Epithelial cell of proximal tubule (primary cell): ENCODE measurements around the gene CCDC122. TPM values are rescaled to one million over a fixed set of nuclear protein-coding genes. Genes with fewer than 3 reads are reported as not detected.

Experiments
- DNase-seq: peaks from one replicate; pipeline ENCODE4 v3.0.0-alpha.2; 2011; ENCODE audit warnings: low read depth
- H3K4me3 ChIP-seq: 2 replicates; pipeline ENCODE4 v1.5.1; 2011; ENCODE audit warnings: low read depth, mild to moderate bottlenecking, low read length
- total RNA-seq: library from RNA; depleted of rRNA; stranded (reverse); fragments of >200 nt; gene quantifications from 2 replicates; pipeline ENCODE4 v1.2.3, GENCODE V29; 2015
- TF ChIP-seq, protein P1 (sequence below): conservative IDR thresholded peaks from 2 replicates; pipeline ENCODE4 v1.5.1; 2012; ENCODE audit warnings: low read depth, mild to moderate bottlenecking, low read length

CCDC122 gene
- total RNA-seq, 1 donor from 2014 or later: 46.3 TPM

DNA sequence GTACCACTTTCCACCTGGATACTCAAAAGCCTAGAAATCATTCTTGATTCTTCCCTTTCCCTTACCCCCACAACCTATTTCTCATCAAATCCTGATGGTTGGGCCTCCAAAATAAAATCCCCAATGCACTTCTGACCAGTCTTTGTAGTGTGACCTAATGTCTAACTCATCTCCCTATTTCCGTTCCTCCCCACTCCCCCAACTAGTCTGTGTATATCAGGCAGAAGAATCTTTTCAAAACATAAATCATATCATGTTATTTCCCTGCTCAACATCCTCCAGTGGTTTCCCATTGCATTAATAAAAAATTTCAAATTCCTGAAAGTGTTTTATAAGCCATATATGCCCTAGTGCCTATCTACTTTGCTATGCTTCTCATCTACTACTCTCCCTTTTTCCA lies 17.7 kb downstream of the CCDC122 start:
- TF ChIP-seq, protein P1, sequence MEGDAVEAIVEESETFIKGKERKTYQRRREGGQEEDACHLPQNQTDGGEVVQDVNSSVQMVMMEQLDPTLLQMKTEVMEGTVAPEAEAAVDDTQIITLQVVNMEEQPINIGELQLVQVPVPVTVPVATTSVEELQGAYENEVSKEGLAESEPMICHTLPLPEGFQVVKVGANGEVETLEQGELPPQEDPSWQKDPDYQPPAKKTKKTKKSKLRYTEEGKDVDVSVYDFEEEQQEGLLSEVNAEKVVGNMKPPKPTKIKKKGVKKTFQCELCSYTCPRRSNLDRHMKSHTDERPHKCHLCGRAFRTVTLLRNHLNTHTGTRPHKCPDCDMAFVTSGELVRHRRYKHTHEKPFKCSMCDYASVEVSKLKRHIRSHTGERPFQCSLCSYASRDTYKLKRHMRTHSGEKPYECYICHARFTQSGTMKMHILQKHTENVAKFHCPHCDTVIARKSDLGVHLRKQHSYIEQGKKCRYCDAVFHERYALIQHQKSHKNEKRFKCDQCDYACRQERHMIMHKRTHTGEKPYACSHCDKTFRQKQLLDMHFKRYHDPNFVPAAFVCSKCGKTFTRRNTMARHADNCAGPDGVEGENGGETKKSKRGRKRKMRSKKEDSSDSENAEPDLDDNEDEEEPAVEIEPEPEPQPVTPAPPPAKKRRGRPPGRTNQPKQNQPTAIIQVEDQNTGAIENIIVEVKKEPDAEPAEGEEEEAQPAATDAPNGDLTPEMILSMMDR: no peak
- no peak for DNase-seq
- H3K4me3 ChIP-seq: no peak overlapping the region

DNA sequence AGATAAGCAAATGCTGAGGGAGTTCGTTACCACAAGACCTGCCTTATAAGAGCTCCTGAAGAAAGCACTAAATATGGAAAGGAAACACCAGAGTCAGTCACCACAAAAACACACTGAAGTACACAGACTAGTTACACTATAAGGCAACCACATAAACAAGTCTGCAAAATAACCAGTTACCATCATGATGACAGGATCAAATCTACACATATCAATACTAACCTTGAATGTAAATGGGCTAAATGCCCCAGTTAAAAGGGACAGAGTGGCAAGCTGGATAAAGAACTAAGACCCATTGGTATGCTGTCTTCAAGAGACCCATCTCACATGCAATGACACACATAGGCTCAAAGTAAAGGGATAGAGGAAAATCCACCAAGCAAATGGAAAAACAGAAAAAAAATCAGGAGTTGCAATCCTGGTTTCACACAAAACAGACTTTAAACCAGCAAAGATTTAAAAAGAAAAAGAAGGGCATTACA lies 26.6 kb downstream of the CCDC122 start:
- no peak overlapping the region for H3K4me3 ChIP-seq
- TF ChIP-seq, protein P1: no peak
- no peak for DNase-seq

DNA sequence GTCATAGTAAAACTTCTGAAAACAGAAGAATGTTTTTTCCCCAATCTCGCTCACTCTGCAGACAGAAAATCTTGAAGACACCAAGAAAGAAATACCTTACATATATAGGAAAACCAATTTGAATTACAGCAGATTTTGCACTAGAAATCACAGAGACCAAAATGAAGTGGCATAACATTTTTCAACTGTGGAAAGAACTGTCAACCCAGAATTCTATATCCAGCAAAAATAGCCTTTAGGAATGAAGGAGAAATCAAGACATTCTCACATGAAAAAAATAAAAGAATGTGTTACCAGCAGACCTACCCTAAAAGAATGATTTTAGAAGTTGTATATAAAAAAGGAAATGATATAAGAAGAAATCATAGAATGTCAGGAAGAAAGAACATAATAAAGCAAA lies 28.7 kb downstream of the CCDC122 start:
- TF ChIP-seq, protein P1: no peak
- H3K4me3 ChIP-seq: no peak overlapping the region
- DNase-seq: no peak

DNA sequence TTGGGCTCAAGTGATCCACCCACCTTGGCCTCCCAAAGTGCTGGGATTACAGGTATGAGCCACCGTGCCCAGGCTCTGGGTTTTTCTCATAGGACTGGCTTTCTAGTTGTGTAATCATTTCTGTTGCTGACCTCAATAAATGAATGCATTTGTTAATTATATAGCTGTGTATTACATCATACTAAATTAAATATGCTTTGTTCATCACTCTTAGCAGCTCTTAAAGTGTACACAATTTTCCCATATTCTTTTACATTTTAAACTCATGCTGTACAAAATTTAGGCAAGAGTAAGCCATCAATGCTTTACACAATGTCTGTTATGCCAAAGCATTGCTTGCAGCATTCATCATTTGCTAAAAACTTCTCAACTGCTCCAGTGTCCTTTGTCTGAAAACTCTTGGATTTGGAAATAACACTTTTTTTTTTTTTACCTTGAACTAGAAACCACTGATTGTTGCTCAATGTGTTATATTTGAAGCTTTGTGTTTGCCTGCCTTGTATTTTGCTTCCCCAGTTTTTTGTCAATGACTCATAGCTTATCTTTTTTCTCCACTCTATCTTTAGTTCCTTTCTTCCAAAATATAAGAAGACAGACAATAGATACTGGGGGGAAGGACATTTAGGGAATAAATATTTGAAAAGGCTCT lies 31.4 kb downstream of the CCDC122 start:
- no peak for DNase-seq
- H3K4me3 ChIP-seq: no peak overlapping the region
- TF ChIP-seq, protein P1: no peak

DNA sequence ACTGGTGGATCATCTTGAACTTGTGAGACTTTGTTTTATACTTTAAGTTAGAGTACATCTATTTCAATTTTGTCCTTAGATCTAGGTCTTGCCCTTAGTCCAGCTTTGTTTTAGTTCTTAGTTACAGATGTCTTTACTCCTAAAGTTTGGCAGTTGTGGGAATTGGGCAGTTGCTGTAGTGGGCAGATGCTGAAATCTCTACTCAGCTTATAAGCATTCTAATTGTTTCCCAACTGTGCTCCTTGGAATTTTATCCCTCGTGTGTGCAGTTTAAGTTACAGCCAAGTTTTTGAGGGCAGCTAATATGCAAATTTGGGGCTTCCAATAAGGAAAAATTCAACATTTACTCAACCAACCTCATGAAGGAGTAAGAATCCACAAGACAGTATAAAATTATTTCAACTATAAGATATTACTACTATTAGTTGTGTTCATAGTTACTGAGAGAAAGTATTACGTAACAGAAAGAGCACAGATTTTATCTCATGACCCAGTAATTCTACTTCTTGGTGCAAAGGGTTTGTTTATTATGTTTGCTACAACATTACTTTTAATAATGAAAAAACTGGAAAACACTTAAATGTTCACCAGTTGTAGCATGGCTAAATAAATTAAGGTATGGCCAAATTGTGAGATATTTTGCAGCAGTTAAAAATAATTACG lies 32.9 kb downstream of the CCDC122 start:
- no peak for DNase-seq

DNA sequence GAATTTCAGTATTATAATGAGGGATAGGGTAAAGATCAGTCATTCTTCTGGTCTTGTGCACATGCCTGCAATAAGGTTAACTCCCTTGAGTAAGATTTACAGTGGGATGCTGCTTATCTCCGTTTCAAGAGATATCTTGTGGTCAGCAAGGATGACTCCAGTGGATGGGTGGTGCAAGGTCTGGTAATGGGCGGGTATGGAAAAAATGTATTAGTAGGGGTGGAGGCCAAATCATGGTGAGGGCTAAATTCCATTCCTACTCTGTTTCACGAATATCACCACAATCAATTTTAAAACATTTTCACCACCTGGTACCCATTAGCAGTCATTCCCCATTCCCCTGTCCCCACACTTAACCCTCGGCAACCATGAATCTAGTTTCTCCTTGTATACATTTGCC lies 40.6 kb downstream of the CCDC122 start:
- DNase-seq: no peak
- TF ChIP-seq, protein P1: no peak
- H3K4me3 ChIP-seq: no peak overlapping the region

More for the DNA sequence above, 32.9 kb downstream of the CCDC122 start:
- TF ChIP-seq, protein P1: no peak
- H3K4me3 ChIP-seq: no peak overlapping the region
